Sigmoid colon (tissue), 4 donors: ENCODE measurements around the gene COBL.

Experiments
- CTCF ChIP-seq, 4 experiments: fragments of 450-650 bp in 3 of 4; fragments of 200-600 bp in 1 of 4; IDR thresholded peaks; one replicate each; pipeline ENCODE4 v1.5.1; 2016 to 2019; ENCODE audit warnings: antibody characterized with exemption in 4 of 4, mild to moderate bottlenecking in 3 of 4, moderate library complexity in 2 of 4
- POLR2AphosphoS5 ChIP-seq, 4 donors: sonication (generic); formaldehyde crosslinking; IDR thresholded peaks; one replicate each; pipeline ENCODE4 v1.6.1; 2017; ENCODE audit warnings: antibody characterized with exemption in 4 of 4

- TF ChIP-seq CTCF (IDR thresholded peaks at IDR 0.05) (no peak), POLR2AphosphoS5 (IDR thresholded peaks at IDR 0.05) (no peak)
Measured at GRCh38 chr7:51011710-51012350, 304.8 kb downstream of the COBL start.
